ENCODE results near the gene IFNL1. TPM values are rescaled to one million over a fixed set of nuclear protein-coding genes. Genes with fewer than 3 reads are reported as not detected.
"Not testable (repeated sequence)": the region's sequence is repeated elsewhere in the genome, so short reads cannot be mapped to it uniquely, and the experiment has no call there.

Gene IFNL1
- total RNA-seq, 1 experiment from 2014 or later, result not detected

DNA sequence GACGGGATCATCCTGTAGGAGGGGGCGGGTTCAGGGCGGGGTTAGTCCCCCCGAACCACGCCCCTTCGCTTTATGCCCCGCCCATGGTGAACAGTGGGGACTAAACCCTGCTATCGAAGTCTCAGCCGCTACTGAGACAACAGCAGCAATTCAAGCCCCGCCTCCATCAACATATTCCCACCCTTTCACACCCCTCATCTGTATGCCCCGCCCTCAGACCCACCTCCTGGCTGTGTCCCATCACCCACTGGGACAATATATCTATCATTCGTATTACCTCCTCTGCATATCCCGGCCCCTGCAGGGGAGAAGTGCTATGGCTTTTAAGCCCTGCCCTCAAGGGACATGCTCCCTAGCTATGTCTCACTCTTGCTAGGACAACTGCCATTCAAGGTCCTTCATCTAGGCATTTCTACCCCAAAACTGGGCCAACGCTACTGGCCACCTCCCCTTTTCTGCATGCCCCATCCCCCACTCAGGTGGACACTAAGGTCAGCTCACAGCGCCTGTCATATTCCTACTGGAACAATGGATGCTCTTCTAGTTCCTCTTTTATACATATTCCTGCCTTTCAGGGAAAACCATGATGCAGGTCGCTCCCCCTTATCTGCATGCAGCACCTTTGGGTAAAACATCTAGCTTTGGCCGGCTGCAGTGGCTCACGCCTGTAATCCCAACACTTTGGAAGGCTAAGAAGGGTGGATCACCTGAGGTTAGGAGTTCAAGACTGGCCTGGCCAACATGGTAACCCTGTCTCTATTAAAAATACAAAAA, 12.5 kb downstream of the IFNL1 start:
- peak; percentile 30 for DNase-seq (ENCODE audit: low spot score)

DNA sequence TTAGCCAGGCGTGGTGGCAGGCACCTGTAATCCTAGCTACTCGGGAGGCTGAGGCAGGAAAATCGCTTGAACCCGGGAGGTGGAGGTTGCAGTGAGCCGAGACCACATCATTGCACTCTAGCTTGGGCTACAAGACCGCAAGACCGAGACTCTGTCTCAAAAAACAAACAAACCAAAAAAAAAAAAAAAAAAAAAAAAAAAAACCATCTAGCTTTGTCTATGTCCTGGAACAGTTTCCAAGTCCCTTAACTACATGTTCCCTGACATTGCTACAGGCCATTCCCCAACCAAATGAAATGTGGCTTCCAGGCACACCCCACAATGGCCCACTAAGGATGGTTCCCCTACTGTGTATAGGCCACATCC, 13.1 kb downstream of the IFNL1 start:
- not testable (repeated sequence) for DNase-seq (ENCODE audit: low spot score)

GRCh38 chr19:39310558-39311311, 14.5 kb downstream of the IFNL1 start:
- no peak for DNase-seq (ENCODE audit: low spot score)

GRCh38 chr19:39314016-39314728, 18.0 kb downstream of the IFNL1 start:
- no peak for DNase-seq (ENCODE audit: low spot score)

GRCh38 chr19:39315933-39316332, 19.7 kb downstream of the IFNL1 start:
- DNase-seq (ENCODE audit: low spot score), result no peak

GRCh38 chr19:39316627-39317321, 20.6 kb downstream of the IFNL1 start:
- DNase-seq (ENCODE audit: low spot score), result no peak

DNA sequence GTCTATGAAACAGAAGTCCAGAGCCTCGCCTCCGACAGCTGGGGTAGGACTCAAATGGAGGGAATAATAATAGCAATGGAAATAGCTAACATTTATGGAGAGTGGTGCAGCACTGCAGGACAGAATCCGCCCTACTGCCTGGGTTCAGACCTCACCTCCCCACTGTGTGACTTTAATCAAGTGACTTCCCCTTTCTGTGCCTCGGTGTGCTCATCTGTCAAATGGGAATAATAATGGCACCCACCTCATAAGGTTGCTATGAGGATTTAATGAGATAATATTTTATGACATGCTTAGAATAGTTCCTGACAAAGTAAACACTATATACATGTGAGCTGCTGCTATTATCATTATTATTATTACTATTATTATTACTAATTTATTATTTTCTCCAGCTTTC, 21.3 kb downstream of the IFNL1 start:
- no peak for DNase-seq (ENCODE audit: low spot score)

DNA sequence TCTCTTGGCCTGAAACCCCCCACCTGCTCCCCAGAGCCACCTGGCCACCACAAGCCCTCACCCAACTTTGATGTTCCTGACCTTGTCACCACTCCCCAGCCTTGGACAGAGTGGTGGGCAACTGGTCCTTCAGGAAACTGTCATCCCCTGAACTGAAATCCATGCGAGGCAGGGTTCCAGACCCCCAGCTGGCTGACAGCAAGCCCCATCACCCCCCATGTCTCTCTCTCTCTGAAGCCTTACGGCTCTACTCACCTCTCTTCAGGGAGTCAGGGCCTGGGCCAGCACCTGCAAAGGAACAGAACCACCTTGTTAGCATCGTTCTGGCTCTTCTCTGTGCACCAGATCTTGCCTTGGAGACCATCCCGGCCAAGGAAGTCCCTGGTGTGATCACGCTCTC, 21.9 kb downstream of the IFNL1 start:
- no peak for DNase-seq (ENCODE audit: low spot score)

DNA sequence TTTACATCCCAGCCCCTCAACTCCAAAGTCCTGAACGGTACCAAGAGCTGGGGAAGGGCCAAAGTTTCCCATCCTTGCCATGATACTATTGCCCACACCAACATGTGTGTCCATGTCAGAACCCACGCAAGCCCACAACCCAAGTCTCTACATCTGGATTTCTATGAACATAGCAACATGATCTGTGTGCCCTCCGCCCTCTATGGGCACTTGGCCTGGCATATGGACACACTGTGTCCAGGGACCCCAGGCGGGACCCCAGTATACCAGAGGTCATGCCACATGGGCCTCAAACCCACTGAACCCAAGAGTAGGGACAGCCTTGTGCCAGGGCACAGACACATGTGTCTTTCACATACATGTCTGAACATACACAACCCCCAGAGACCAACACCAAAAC, 22.5 kb downstream of the IFNL1 start:
- no peak for DNase-seq (ENCODE audit: low spot score)

GRCh38 chr19:39319098-39319891, 23.1 kb downstream of the IFNL1 start:
- DNase-seq (ENCODE audit: low spot score), result no peak

DNA sequence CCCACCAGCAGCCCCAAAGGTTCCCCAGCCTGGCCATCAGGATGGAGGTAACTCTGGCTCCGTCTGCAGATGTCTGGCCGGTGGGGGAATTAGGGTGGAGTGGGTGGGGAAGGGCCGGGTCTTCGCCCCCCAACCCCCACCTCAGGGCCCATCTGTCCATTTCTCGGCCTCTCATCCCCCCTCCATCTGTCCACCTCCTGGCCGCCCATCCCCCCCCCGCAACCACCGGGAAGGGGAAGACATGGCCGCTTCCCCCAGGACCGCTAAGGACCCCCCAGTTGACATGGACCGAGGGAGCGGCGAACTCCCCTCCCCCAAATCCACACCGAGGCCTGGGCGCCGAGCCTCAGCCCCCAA, 23.7 kb downstream of the IFNL1 start:
- DNase-seq (ENCODE audit: low spot score), result no peak

DNA sequence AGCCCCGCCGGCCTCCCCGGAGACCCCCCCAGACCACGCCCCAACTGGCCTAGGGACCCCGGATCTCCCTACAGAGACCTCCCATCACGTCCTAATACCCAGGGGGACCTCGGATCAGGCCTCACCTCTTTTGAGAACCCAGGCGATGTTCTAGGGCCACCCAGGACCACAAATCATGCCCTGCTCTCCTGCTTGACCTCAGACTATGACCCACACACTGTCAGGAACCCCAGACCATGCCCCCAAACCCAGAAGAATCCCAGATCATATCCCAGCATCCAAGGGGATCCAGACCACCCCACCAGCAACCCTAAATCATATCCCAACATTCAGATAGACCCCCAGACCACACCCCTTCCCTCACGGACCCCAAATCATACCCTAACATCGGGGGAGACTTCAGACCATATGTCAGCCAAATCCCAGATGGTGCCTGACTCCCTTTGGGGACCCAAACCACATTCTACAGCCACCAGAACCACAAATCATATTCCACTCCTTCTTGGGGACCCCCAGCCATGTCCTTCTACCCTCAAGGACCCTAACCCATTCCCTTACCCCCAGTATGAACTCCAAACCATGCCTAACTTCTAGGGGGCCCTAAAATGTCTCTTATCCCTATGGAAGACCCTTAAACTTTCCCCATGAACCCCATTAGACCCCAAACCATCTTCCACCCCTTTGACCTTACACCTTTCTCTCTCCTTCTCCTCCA, 25.1 kb downstream of the IFNL1 start:
- DNase-seq (ENCODE audit: low spot score), result no peak

GRCh38 chr19:39321832-39322176, 25.6 kb downstream of the IFNL1 start:
- no peak for DNase-seq (ENCODE audit: low spot score)

GRCh38 chr19:39324242-39324842, 28.1 kb downstream of the IFNL1 start:
- DNase-seq (ENCODE audit: low spot score), result no peak

GRCh38 chr19:39325778-39326665, 29.8 kb downstream of the IFNL1 start:
- DNase-seq (ENCODE audit: low spot score), result peak; percentile 40

DNA sequence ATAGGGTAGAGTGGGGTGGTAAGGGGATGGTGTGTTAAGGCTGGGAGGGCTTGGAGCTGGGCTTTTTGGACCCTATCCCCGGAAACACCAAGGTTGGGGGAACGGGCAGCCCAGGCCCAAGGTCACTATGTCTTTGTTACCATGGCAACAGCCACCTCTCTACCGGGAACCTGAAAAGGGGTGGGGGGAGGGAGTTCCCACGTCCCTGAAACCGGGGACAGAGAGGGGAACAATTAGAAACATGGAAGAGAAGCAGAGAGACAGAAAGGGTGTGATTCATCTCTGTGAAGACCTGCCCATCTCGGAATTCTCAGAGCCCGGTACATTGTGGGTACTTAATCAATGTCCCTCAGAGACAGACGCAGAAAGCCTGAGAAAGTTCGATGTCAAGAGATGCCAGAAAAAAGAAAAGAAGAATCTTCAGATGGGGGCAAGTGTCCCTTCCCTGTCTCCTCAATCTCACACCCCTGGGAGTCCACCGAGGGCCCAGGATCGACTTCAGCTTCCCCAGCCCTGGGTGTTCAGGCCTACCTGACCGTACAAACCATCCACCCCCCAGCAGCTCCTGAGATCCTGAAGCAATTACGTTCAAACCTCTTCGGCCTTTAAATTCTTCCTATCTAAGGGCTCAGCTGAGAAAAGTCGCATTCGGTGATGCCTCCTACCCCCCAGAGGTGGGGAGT, 31.3 kb downstream of the IFNL1 start:
- DNase-seq (ENCODE audit: low spot score), result no peak

- DNase-seq (ENCODE audit: low spot score), result peak; percentile 92
Measured at GRCh38 chr19:39328046-39328705, 32.0 kb downstream of the IFNL1 start.

DNA sequence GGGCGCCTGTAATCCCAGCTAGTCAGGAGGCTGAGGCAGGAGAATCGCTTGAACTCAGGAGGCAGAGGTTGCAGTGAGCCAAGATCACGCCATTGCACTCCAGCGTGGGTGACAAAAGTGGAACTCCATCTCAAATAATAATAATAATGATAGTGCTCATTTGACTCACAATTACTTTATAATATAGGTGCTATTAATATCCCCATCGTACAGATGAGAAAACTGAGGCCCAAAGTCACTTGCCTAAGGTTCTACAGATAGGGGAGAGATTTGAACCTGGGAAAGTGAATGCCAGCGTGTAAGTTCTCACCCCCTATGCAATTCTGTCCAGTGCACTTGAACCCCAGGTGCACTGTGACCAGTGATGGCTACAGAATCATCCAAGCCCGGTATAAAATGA, 33.7 kb downstream of the IFNL1 start:
- DNase-seq (ENCODE audit: low spot score), result no peak
